ENCODE data around the gene CNTNAP2. TPM values are rescaled to one million over a fixed set of nuclear protein-coding genes. Genes with fewer than 3 reads are reported as not detected.

The CNTNAP2 gene
- total and polyA plus RNA-seq, 3 donors from 2014 or later = 4.3 to 6.1 (median 4.4) TPM

DNA sequence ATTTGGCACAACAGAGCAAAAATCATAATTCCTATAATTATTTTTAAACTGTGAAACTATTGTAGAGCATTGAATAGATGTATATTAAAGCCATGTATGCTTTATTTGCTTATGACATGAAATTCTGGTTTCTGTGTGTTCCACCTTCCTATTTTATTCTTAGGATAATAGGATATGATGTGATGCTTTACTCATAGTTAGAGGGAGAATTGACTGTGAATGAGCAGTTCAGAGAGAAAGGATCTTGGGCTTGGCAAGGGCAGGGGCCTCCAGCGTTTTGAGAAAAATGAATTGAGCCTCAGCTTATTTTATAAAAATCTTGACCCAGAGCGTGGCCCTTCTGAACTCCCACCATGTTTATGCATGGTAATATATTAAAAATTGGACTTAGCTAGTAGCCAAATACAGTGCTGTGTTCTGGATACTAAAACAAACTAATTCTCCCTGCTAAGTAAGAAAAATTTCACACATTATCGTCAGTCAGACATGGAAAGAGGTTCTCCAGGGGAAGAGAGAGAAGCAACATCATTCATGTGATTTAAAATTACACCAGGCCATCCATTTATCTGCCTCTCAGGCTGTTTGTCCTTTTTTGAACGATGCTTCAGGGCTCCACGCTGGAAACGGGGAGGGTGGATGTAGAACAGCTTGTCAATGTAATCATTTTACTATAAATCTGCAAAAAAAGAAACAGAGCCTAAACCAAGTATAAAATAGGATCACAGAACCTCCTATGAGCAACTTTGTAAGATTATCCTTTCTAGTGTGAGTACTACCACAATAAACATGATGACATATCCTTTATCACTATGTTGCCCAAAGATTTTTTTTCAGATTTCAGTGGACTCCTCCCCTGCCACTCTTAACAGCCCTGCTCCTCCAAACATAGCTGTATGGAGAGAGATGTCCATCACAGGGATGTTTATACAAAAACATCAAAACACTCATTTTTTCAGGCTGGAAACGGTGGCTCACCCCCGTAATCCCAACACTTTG lies 2215.9 kb downstream of the CNTNAP2 start:
- H3K9me3 ChIP-seq = no peaks in the 10 kb centered on the region
- WGBS, 2 donors = 69 to 76% methylated on average over 8 of the region's 8 CpGs

DNA sequence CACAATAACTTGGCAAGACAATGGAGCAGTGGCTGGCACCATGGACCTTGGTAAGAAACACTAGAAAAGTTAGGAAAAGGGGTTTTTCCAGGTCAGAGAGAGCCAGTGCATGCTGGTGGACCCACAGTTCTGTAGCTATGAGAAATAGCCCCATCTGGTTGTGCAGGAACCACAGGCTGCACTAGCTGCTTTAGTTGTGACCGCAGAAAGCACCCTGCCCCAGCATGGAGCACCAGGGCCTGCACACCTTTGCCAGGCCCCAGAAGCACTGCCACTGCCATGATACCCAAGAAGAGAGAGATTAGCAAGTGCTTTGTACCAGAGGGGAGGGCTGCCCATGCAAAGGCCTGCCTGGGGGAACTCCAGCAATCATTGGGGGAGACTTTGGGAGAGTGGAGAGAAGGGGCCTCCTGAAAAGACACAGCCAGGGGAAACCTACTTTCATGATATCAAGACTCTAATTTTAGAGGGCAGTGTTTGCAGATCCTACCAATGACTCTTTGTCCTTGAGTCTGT lies 2217.9 kb downstream of the CNTNAP2 start:
- Histone ChIP-seq H3K27ac (no peak overlapping the region), H3K9me3 (no peaks in the 10 kb centered on the region), H3K4me3 (no peak overlapping the region), H3K4me1 (no peaks in the 10 kb centered on the region), H3K27me3 (no peaks in the 10 kb centered on the region), H3K36me3 (ENCODE audit: low read depth, missing control alignments) (no peaks in the 10 kb centered on the region)
- 100% methylated on average over 1 of the region's 1 CpG for WGBS, 2 donors
- TF ChIP-seq POLR2A (IDR thresholded peaks at IDR 0.05) = no peak
- TF ChIP-seq, protein P1, sequence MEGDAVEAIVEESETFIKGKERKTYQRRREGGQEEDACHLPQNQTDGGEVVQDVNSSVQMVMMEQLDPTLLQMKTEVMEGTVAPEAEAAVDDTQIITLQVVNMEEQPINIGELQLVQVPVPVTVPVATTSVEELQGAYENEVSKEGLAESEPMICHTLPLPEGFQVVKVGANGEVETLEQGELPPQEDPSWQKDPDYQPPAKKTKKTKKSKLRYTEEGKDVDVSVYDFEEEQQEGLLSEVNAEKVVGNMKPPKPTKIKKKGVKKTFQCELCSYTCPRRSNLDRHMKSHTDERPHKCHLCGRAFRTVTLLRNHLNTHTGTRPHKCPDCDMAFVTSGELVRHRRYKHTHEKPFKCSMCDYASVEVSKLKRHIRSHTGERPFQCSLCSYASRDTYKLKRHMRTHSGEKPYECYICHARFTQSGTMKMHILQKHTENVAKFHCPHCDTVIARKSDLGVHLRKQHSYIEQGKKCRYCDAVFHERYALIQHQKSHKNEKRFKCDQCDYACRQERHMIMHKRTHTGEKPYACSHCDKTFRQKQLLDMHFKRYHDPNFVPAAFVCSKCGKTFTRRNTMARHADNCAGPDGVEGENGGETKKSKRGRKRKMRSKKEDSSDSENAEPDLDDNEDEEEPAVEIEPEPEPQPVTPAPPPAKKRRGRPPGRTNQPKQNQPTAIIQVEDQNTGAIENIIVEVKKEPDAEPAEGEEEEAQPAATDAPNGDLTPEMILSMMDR (IDR thresholded peaks at IDR 0.05) = no peak
- DNase-seq = no peak
- intact Hi-C loops (cut with DNase I; ENCODE audit: low total_unique reads) = no loop called here

More for the DNA sequence above, 2215.9 kb downstream of the CNTNAP2 start:
- intact Hi-C loops (cut with DNase I; ENCODE audit: low total_unique reads) = no loop called here
- no peak overlapping the region for H3K4me3 ChIP-seq
- no peak overlapping the region for H3K27ac ChIP-seq
- no peak for TF ChIP-seq POLR2A (IDR thresholded peaks at IDR 0.05)
- TF ChIP-seq, protein P1 (IDR thresholded peaks at IDR 0.05) = no peak
- DNase-seq = no peak
- H3K27me3 ChIP-seq = no peaks in the 10 kb centered on the region
- no peaks in the 10 kb centered on the region for H3K36me3 ChIP-seq (ENCODE audit: low read depth, missing control alignments)
- no peaks in the 10 kb centered on the region for H3K4me1 ChIP-seq

DNA sequence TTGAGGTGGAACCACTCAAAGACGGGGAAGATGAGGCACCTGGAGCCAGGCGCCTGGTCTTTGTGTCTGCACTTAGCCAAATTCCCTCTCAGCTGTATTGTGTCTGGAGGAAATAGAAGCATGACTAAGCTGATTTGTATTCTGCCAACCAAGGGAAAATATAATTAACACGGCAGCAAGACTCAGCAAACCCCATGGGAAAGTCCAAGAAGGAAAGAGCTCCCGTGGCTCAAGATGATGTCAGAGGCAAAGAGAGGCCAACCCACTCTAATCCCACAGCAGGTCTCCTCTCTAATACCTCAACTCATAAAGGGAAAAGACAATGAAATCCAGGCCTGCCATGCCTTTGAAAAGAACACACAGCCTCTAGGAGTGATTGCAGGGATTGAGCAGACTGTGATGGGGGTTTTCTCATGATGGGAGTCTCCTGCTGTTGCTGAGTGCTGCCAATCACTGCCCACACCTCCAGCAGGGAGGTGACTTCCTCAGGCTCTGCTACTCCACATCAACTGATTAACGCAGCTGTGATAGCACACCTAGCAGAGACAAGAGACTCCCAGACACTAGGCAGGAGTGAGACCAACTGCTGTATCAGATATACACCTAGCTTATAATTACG lies 2218.5 kb downstream of the CNTNAP2 start:
- intact Hi-C loops (cut with DNase I; ENCODE audit: low total_unique reads) = no loop called here
- no peaks in the 10 kb centered on the region for H3K36me3 ChIP-seq (ENCODE audit: low read depth, missing control alignments)
- DNase-seq = no peak
- WGBS, 2 donors = 51 to 54% methylated on average over 6 of the region's 6 CpGs
- no peak overlapping the region for H3K4me3 ChIP-seq
- no peaks in the 10 kb centered on the region for H3K9me3 ChIP-seq
- no peaks in the 10 kb centered on the region for H3K27me3 ChIP-seq
- no peaks in the 10 kb centered on the region for H3K4me1 ChIP-seq
- H3K27ac ChIP-seq = no peak overlapping the region
- no peak for TF ChIP-seq POLR2A (IDR thresholded peaks at IDR 0.05)
- TF ChIP-seq, protein P1 (IDR thresholded peaks at IDR 0.05) = no peak

DNA sequence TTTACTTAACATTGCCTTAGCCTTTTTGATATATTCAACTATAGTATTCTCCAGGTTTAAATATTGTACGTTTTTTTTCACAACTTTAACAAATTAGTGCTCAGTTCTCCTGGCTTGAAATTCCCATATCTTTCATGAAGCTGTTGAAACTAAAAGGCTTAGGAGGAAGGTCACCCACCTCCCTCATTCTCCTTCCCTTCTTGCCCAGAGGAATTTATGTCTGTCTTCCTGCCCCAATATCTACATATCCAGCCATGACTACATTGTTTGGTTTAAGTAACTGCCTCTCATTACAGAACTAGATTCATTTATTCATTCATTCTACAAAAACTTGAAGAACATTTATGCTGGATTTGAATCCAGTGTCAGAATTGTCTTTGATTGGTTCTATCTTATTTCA lies 2219.2 kb downstream of the CNTNAP2 start:
- Histone ChIP-seq H3K4me1 (no peaks in the 10 kb centered on the region), H3K27ac (no peak overlapping the region), H3K27me3 (no peaks in the 10 kb centered on the region), H3K36me3 (ENCODE audit: low read depth, missing control alignments) (no peaks in the 10 kb centered on the region), H3K9me3 (no peaks in the 10 kb centered on the region), H3K4me3 (no peak overlapping the region)
- WGBS, 2 donors = 42 to 54% methylated on average over 1 of the region's 1 CpG
- TF ChIP-seq, protein P1 (IDR thresholded peaks at IDR 0.05) = no peak
- TF ChIP-seq POLR2A (IDR thresholded peaks at IDR 0.05) = no peak
- DNase-seq = no peak
- intact Hi-C loops (cut with DNase I; ENCODE audit: low total_unique reads) = no loop called here

All from testis (tissue), 3 donors.